Measurements from ENCODE around the gene DHRS9. TPM values are rescaled to one million over a fixed set of nuclear protein-coding genes. Genes with fewer than 3 reads are reported as not detected.
A peak's percentile ranks its signal among the peaks of the same experiment; 100 is the strongest.
"Not testable (repeated sequence)": the region's sequence is repeated elsewhere in the genome, so short reads cannot be mapped to it uniquely, and the experiment has no call there.

DHRS9 gene
- total and polyA plus RNA-seq, 3 donors from 2014 or later: 2.3 to 16.5 (median 2.4) TPM

DNA sequence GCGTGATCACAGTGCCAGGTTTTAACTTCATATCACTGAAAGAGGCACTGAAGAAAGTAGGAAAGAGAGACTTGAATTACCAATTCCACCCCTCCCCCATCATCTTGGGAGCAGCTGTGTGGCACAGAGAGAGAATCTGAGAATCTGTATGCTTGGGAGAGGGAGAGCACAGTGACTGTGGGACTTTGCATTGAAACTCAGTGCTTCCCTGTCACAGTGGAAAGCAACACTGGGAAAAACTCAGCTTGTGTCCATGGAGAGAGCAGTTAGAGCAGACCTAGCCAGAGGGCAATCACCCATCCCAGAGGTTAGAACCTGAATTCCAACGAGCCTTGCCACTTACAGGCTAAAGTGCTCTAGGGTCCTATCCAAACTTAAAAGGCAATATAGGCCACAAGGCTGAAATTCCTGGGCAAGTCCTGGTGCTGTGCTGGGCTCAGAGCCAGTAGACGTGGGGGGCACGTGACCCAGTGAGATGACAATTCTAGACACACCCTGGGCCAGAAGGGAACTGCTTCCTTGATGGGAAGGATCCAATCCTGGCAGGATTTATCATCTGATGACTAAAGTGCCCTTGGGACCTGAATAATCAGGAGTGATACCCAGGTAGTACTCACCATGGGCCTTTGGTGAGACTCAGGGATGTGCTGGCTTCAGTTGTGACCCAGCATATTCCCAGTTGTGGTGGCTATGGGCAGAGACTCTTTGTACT is 22.8 kb upstream of the DHRS9 start:
- no peaks in the 10 kb centered on the region for H3K27me3 ChIP-seq
- no peaks in the 10 kb centered on the region for H3K9me3 ChIP-seq
- no peak for TF ChIP-seq POLR2A (IDR thresholded peaks at IDR 0.05)
- TF ChIP-seq, protein P1, sequence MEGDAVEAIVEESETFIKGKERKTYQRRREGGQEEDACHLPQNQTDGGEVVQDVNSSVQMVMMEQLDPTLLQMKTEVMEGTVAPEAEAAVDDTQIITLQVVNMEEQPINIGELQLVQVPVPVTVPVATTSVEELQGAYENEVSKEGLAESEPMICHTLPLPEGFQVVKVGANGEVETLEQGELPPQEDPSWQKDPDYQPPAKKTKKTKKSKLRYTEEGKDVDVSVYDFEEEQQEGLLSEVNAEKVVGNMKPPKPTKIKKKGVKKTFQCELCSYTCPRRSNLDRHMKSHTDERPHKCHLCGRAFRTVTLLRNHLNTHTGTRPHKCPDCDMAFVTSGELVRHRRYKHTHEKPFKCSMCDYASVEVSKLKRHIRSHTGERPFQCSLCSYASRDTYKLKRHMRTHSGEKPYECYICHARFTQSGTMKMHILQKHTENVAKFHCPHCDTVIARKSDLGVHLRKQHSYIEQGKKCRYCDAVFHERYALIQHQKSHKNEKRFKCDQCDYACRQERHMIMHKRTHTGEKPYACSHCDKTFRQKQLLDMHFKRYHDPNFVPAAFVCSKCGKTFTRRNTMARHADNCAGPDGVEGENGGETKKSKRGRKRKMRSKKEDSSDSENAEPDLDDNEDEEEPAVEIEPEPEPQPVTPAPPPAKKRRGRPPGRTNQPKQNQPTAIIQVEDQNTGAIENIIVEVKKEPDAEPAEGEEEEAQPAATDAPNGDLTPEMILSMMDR (IDR thresholded peaks at IDR 0.05): no peak
- H3K4me3 ChIP-seq: no peak overlapping the region
- H3K27ac ChIP-seq: no peak overlapping the region
- intact Hi-C loops (cut with DNase I; ENCODE audit: low total_unique reads): no loop called here
- H3K36me3 ChIP-seq (ENCODE audit: low read depth, missing control alignments): no peaks in the 10 kb centered on the region
- no peaks in the 10 kb centered on the region for H3K4me1 ChIP-seq
- no peak for DNase-seq
- 89 to 92% methylated on average over 4 of the region's 4 CpGs for WGBS, 2 donors

GRCh38 chr2:169047256-169048250 is 21.8 kb upstream of the DHRS9 start:
- no peaks in the 10 kb centered on the region for H3K36me3 ChIP-seq (ENCODE audit: low read depth, missing control alignments)
- no peaks in the 10 kb centered on the region for H3K9me3 ChIP-seq
- DNase-seq: no peak
- no peak overlapping the region for H3K27ac ChIP-seq
- no peak overlapping the region for H3K4me3 ChIP-seq
- WGBS, 2 donors: 100% methylated on average over 2 of the region's 2 CpGs
- intact Hi-C loops (cut with DNase I; ENCODE audit: low total_unique reads): no loop called here
- no peaks in the 10 kb centered on the region for H3K4me1 ChIP-seq
- H3K27me3 ChIP-seq: no peaks in the 10 kb centered on the region
- TF ChIP-seq POLR2A (IDR thresholded peaks at IDR 0.05): no peak
- TF ChIP-seq, protein P1 (IDR thresholded peaks at IDR 0.05): no peak

DNA sequence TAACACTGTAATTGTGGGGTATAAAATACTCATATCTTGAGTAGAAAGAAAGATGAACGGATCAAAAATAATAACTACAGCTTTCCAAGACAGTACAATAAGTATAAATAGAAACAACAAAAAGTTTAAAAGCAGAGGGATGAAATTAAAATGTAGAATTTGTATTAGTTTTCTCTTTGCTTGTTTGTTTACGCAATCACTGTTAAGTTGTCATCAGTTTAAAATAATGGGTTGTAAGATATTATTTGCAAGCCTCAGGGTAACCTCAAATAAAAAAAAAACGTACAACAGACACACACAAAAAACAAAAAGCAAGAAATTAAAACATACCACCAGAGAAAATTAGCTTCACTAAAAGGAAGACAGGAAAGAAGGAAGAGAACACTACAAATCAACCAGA is 20.2 kb upstream of the DHRS9 start:
- H3K27ac ChIP-seq: no peak overlapping the region
- WGBS, 2 donors: 79 to 86% methylated on average over 3 of the region's 3 CpGs
- intact Hi-C loops (cut with DNase I; ENCODE audit: low total_unique reads): no loop called here

DNA sequence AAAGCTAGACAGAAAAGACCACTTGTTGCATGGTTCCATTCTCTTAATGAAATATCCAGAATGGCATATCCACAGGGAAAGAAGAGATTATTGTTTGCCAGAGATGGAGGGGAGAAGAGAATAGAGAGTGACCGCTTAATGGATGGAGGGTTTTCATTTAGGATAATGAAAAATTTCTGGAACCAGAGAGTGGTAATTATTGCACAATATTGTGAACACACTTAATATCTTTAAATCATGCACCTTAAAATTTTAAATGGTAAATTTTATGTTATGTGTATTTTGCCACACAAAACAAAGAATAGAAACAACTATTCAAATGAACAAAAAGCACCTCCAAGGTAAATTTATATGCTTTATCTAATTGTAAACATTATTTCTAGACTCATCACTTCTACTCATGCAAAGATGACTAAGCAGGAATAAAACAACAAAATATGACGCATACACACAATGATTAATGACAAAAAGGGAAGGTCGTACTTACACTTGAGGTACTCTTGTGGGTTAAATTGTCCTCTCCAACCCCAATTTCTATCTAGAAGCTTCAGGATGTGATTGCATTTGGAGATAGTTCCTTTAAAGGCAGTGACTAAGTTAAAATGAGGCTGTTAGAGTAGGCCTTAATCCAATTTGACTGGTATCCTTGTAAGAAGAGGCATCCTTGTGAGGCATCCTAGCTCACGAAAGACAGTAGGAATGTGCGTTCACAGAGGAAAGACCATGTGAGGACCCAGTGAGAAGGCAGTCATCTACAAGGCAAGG is 18.7 kb upstream of the DHRS9 start:
- no peak for DNase-seq
- no peak overlapping the region for H3K27ac ChIP-seq
- TF ChIP-seq POLR2A (IDR thresholded peaks at IDR 0.05): no peak
- TF ChIP-seq, protein P1 (IDR thresholded peaks at IDR 0.05): no peak
- intact Hi-C loops (cut with DNase I; ENCODE audit: low total_unique reads): no loop called here
- no peak overlapping the region for H3K4me3 ChIP-seq
- H3K9me3 ChIP-seq: no peaks in the 10 kb centered on the region
- H3K4me1 ChIP-seq: no peaks in the 10 kb centered on the region
- H3K36me3 ChIP-seq (ENCODE audit: low read depth, missing control alignments): no peaks in the 10 kb centered on the region
- WGBS, 2 donors: 93 to 94% methylated on average over 5 of the region's 5 CpGs
- H3K27me3 ChIP-seq: no peaks in the 10 kb centered on the region

More for the DNA sequence above, 20.2 kb upstream of the DHRS9 start:
- no peak for DNase-seq
- no peaks in the 10 kb centered on the region for H3K9me3 ChIP-seq
- H3K27me3 ChIP-seq: no peaks in the 10 kb centered on the region
- no peak overlapping the region for H3K4me3 ChIP-seq
- no peaks in the 10 kb centered on the region for H3K4me1 ChIP-seq
- H3K36me3 ChIP-seq (ENCODE audit: low read depth, missing control alignments): no peaks in the 10 kb centered on the region
- no peak for TF ChIP-seq POLR2A (IDR thresholded peaks at IDR 0.05)
- TF ChIP-seq, protein P1 (IDR thresholded peaks at IDR 0.05): no peak

- H3K27ac ChIP-seq; DNase-seq; intact Hi-C loops (cut with DNase I; ENCODE audit: low total_unique reads); H3K9me3 ChIP-seq; H3K27me3 ChIP-seq; H3K4me1 ChIP-seq; H3K36me3 ChIP-seq (ENCODE audit: low read depth, missing control alignments); H3K4me3 ChIP-seq: not testable (repeated sequence)
- 78 to 94% methylated on average over 2 of the region's 2 CpGs for WGBS, 2 donors
These were observed 14.8 kb upstream of the DHRS9 start for GRCh38 chr2:169054575-169054974.

- H3K36me3 ChIP-seq (ENCODE audit: low read depth, missing control alignments); H3K27me3 ChIP-seq; intact Hi-C loops (cut with DNase I; ENCODE audit: low total_unique reads); H3K4me1 ChIP-seq; DNase-seq; H3K27ac ChIP-seq; H3K9me3 ChIP-seq: not testable (repeated sequence)
- H3K4me3 ChIP-seq: peak overlapping the region in 1 of 2 donors; percentile 5
- 74 to 88% methylated on average over 17 of the region's 17 CpGs for WGBS, 2 donors
These were observed 5.2 kb upstream of the DHRS9 start for GRCh38 chr2:169064199-169064598.

Measured in testis (tissue), 3 donors.